PFSK-1 (cell line): ENCODE results near the gene IQCK.

Experiments
- POLR2AphosphoS5 ChIP-seq: IDR thresholded peaks from 2 replicates; pipeline ENCODE4 v1.6.1; 2012; ENCODE audit warnings: low read depth, mild to moderate bottlenecking, control low read depth, low read length, moderate library complexity
- REST ChIP-seq, 2 experiments: IDR thresholded peaks; 2 replicates each; pipeline versions ENCODE4 v1.6.1 to v1.8.0; 2011 to 2012; ENCODE audit warnings: low read depth in 2 of 2, low read length in 2 of 2, control low read depth in 1 of 2, inconsistent platforms in 1 of 2, mild to moderate bottlenecking in 1 of 2, moderate library complexity in 1 of 2; ENCODE audit not compliant: insufficient read depth in 1 of 2
- TAF1 ChIP-seq: IDR thresholded peaks from 2 replicates; pipeline ENCODE4 v1.6.1; 2012; ENCODE audit warnings: low read length, control low read depth, borderline replicate concordance; ENCODE audit not compliant: insufficient read depth

DNA sequence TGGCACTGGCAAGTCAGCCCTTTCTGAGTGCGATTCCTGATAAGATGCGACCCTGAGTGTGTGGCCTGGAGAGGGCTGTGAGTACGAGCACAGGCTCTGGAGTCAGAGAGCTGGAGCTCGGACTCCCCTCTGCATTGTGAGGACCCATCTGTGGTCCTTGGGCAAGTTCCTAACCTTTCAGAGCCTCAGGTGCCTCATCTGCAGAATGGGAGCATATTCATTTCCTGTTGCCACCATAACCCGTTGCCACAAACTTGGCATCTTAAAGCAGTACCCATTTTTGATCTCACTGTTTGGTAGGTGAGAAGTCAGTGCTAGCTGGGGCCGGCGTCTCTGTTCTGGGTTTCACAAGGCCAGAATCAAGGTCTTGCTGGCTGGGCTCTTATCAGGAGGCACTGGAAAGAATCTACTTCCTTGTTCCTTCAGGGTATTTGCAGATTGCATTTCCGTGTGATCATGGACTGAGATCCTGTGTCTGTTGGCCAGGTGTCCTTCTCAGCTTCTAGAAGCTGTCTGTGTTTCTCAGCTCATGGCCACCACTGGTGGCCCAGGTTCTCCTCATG, 20.2 kb upstream of the IQCK start:
- TF ChIP-seq REST (IDR thresholded peaks at IDR 0.05; ENCODE audit: insufficient read depth in 1 of 2, low read depth in 2 of 2, low read length in 2 of 2) (no peak), POLR2AphosphoS5 (no peak), TAF1 (no peak)
